ENCODE measurements around the gene PAN2. TPM values are rescaled to one million over a fixed set of nuclear protein-coding genes. Genes with fewer than 3 reads are reported as not detected.
A peak's percentile ranks its signal among the peaks of the same experiment; 100 is the strongest.

PAN2 gene
- total RNA-seq, 1 experiment from 2014 or later = 75.0 TPM

DNA sequence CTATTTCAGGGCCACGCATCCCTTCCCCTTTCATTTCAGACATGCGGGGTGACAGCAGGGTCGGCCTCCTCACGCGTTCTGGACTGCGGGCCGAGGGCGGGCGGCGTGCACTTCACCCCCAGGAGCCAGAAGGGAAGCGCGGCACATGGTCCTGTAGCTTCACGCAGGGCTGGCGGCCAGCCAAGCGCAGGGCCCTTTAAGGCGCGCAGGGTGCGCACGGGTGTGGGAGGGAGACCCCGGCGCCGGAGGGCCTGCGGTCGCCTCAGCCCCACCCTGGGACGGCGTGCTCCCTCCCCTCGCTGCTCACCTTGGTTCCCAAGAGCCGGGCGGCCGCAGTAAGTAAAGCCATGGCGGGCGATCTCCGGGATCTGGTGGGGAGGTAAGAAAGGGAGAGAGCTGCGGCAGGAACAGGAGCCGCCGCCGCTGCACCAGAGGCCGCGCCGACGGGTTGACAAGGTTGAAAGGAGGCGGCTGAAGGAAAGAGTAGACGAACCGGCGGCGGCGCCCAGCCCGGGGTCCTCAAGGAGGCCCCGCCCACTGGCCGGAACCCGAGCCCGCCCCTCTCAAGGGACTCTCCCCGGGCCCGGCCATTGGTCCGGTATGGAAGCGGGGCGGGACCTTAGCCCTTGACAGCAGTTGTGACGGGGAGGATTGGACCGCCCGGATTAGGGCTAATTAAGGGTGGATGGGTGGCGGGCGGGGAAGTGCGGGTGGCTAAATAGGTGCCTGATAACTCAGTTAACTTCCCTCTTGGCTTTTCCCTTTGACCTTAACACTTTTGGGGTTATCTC, 33.8 kb downstream of the PAN2 start, which contains the start of gene CS:
Gene CS, minus strand, starts transcription at position 478 of the 791 bp plus-strand sequence. Its CDS starts 129 bp downstream, at position 349.
- Histone ChIP-seq H3K4me2 (ENCODE audit: low read length) (peak within 1 kb of the TSS; percentile 93), H3K27ac (ENCODE audit: low read depth, low read length) (peak within 1 kb of the TSS; percentile 74), H2AFZ (ENCODE audit: low read depth, low read length, poor library complexity, severe bottlenecking) (peak within 1 kb of the TSS; percentile 5), H3K36me3 (ENCODE audit: control insufficient read depth in 1 of 2, insufficient read depth in 2 of 2, low read length in 2 of 2) (peaks cover 3 to 12% of the 10 kb centered on the region in 2 experiments; a peak in 2 of 4 replicates), H3K4me3 (replicated peaks in 1 of 2; ENCODE audit: low read depth in 1 of 2, low read length in 2 of 2) (peak within 1 kb of the TSS; percentile 69 to 99), H3K9me2 (ENCODE audit: insufficient read depth) (no peaks in the 10 kb centered on the region), H3K4me1 (ENCODE audit: control insufficient read depth in 1 of 2, insufficient read depth in 2 of 2, low read length in 2 of 2) (peaks cover 22 to 44% of the 10 kb centered on the region in 2 experiments; a peak in 3 of 4 replicates), H3K79me2 (ENCODE audit: insufficient read depth, low read length) (peaks cover 53% of the 10 kb centered on the region), H4K20me1 (ENCODE audit: insufficient read depth) (no peaks in the 10 kb centered on the region), H3K27me3 (ENCODE audit: insufficient read depth, low read length) (no peaks in the 10 kb centered on the region), H3K9me3 (ENCODE audit: control insufficient read depth in 1 of 2, insufficient read depth in 1 of 2, low read depth in 1 of 2, low read length in 2 of 2) (no peaks in the 10 kb centered on the region), H3K9ac (ENCODE audit: low read length) (peak within 1 kb of the TSS; percentile 96)
- DNase-seq (ENCODE audit: low read depth, low spot score) (peak; percentile 96), ATAC-seq (peak; percentile 96)
- RAD21 ChIA-PET (ENCODE audit: low non-redundant PET in 1 of 2, low total read pairs in 2 of 2, uncharacterized antibody in 2 of 2, unreplicated experiment in 2 of 2) = interaction anchor here in 1 of 2 experiments (1.1 kb wide), 1 partner anchor 9 kb away, joined by 3 read pairs; no protein-coding TSS in a partner anchor
- peak; percentile 58; the same call in 1 of the 2 replicates for TF ChIP-seq ZFX (IDR thresholded peaks at IDR 0.05)
- TF ChIP-seq TCF7L2 (IDR thresholded peaks at IDR 0.05; ENCODE audit: borderline replicate concordance, extremely low read depth, insufficient read depth, insufficient read length) = peak; percentile 42
- TF ChIP-seq MAX (IDR thresholded peaks at IDR 0.05) = peak; percentile 96
- TF ChIP-seq, protein P1, sequence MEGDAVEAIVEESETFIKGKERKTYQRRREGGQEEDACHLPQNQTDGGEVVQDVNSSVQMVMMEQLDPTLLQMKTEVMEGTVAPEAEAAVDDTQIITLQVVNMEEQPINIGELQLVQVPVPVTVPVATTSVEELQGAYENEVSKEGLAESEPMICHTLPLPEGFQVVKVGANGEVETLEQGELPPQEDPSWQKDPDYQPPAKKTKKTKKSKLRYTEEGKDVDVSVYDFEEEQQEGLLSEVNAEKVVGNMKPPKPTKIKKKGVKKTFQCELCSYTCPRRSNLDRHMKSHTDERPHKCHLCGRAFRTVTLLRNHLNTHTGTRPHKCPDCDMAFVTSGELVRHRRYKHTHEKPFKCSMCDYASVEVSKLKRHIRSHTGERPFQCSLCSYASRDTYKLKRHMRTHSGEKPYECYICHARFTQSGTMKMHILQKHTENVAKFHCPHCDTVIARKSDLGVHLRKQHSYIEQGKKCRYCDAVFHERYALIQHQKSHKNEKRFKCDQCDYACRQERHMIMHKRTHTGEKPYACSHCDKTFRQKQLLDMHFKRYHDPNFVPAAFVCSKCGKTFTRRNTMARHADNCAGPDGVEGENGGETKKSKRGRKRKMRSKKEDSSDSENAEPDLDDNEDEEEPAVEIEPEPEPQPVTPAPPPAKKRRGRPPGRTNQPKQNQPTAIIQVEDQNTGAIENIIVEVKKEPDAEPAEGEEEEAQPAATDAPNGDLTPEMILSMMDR (IDR thresholded peaks at IDR 0.05 in 2 of 3, conservative IDR thresholded peaks at IDR 0.05 in 1 of 3; ENCODE audit: borderline replicate concordance in 1 of 3, insufficient read depth in 1 of 3, low read depth in 2 of 3, low read length in 2 of 3) = no peak
- TF ChIP-seq POLR2AphosphoS5 (IDR thresholded peaks at IDR 0.05; ENCODE audit: low read depth, low read length) = peak; percentile 65
- TF ChIP-seq CBX3 (IDR thresholded peaks at IDR 0.05; ENCODE audit: low read depth) = no peak
- TF ChIP-seq, protein P2, sequence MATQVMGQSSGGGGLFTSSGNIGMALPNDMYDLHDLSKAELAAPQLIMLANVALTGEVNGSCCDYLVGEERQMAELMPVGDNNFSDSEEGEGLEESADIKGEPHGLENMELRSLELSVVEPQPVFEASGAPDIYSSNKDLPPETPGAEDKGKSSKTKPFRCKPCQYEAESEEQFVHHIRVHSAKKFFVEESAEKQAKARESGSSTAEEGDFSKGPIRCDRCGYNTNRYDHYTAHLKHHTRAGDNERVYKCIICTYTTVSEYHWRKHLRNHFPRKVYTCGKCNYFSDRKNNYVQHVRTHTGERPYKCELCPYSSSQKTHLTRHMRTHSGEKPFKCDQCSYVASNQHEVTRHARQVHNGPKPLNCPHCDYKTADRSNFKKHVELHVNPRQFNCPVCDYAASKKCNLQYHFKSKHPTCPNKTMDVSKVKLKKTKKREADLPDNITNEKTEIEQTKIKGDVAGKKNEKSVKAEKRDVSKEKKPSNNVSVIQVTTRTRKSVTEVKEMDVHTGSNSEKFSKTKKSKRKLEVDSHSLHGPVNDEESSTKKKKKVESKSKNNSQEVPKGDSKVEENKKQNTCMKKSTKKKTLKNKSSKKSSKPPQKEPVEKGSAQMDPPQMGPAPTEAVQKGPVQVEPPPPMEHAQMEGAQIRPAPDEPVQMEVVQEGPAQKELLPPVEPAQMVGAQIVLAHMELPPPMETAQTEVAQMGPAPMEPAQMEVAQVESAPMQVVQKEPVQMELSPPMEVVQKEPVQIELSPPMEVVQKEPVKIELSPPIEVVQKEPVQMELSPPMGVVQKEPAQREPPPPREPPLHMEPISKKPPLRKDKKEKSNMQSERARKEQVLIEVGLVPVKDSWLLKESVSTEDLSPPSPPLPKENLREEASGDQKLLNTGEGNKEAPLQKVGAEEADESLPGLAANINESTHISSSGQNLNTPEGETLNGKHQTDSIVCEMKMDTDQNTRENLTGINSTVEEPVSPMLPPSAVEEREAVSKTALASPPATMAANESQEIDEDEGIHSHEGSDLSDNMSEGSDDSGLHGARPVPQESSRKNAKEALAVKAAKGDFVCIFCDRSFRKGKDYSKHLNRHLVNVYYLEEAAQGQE (IDR thresholded peaks at IDR 0.05; ENCODE audit: low read depth) = no peak
- peak; percentile 86 for TF ChIP-seq SP1 (IDR thresholded peaks at IDR 0.05; ENCODE audit: low read depth)
- TF ChIP-seq SIN3A (IDR thresholded peaks at IDR 0.05; ENCODE audit: low read depth) = peak; percentile 88
- peak; percentile 77 for TF ChIP-seq SRF (IDR thresholded peaks at IDR 0.05; ENCODE audit: low read depth)
- peak; percentile 42 for TF ChIP-seq POLR2A (IDR thresholded peaks at IDR 0.05; ENCODE audit: borderline replicate concordance, extremely low read depth, insufficient read depth, insufficient read length)
- no peak for TF ChIP-seq ZNF274 (IDR thresholded peaks at IDR 0.05; ENCODE audit: low read depth, low read length)
- intact Hi-C loops (cut with micrococcal nuclease) = loop anchor here (1.0 to 2.0 kb wide), 2 partner anchors 16 to 181 kb away; partner anchors contain the start of gene ZC3H10
- CTCF ChIA-PET = no interaction called here
- no TSS peak for BruUV-seq (replicated peaks)
- POLR2A ChIA-PET = interaction anchor here (0.6 to 1.2 kb wide), 2 partner anchors 9 to 60 kb away, joined by 3 to 4 read pairs; partner anchors contain the start of gene STAT2
